Measurements from ENCODE around the gene NCAPH2.

GRCh38 chr22:50507421-50507990 is 518 bp upstream of the NCAPH2 start, which contains the start of gene LMF2:
- TF ChIP-seq, protein P1, sequence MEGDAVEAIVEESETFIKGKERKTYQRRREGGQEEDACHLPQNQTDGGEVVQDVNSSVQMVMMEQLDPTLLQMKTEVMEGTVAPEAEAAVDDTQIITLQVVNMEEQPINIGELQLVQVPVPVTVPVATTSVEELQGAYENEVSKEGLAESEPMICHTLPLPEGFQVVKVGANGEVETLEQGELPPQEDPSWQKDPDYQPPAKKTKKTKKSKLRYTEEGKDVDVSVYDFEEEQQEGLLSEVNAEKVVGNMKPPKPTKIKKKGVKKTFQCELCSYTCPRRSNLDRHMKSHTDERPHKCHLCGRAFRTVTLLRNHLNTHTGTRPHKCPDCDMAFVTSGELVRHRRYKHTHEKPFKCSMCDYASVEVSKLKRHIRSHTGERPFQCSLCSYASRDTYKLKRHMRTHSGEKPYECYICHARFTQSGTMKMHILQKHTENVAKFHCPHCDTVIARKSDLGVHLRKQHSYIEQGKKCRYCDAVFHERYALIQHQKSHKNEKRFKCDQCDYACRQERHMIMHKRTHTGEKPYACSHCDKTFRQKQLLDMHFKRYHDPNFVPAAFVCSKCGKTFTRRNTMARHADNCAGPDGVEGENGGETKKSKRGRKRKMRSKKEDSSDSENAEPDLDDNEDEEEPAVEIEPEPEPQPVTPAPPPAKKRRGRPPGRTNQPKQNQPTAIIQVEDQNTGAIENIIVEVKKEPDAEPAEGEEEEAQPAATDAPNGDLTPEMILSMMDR (IDR thresholded peaks at IDR 0.05), result no peak
- TF ChIP-seq EZH2 (IDR thresholded peaks at IDR 0.05), result no peak

Measured in neural progenitor cell (in vitro differentiated cells).